ENCODE measurements around the gene GPR151.

GRCh38 chr5:146523698-146524097 lies 7.7 kb upstream of the GPR151 start:
- TF ChIP-seq POLR2A (IDR thresholded peaks at IDR 0.05), result no peak
- TF ChIP-seq, protein P1, sequence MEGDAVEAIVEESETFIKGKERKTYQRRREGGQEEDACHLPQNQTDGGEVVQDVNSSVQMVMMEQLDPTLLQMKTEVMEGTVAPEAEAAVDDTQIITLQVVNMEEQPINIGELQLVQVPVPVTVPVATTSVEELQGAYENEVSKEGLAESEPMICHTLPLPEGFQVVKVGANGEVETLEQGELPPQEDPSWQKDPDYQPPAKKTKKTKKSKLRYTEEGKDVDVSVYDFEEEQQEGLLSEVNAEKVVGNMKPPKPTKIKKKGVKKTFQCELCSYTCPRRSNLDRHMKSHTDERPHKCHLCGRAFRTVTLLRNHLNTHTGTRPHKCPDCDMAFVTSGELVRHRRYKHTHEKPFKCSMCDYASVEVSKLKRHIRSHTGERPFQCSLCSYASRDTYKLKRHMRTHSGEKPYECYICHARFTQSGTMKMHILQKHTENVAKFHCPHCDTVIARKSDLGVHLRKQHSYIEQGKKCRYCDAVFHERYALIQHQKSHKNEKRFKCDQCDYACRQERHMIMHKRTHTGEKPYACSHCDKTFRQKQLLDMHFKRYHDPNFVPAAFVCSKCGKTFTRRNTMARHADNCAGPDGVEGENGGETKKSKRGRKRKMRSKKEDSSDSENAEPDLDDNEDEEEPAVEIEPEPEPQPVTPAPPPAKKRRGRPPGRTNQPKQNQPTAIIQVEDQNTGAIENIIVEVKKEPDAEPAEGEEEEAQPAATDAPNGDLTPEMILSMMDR (IDR thresholded peaks at IDR 0.05), result no peak
- no peak for TF ChIP-seq EP300 (IDR thresholded peaks at IDR 0.05)
- TF ChIP-seq POLR2AphosphoS5 (IDR thresholded peaks at IDR 0.05), result no peak

All from upper lobe of left lung (tissue), 4 donors.